ENCODE data around the gene WSB1. TPM values are rescaled to one million over a fixed set of nuclear protein-coding genes. Genes with fewer than 3 reads are reported as not detected.
A peak's percentile ranks its signal among the peaks of the same experiment; 100 is the strongest.

WSB1 gene
- total RNA-seq, 1 donor from 2014 or later = 282 TPM

DNA sequence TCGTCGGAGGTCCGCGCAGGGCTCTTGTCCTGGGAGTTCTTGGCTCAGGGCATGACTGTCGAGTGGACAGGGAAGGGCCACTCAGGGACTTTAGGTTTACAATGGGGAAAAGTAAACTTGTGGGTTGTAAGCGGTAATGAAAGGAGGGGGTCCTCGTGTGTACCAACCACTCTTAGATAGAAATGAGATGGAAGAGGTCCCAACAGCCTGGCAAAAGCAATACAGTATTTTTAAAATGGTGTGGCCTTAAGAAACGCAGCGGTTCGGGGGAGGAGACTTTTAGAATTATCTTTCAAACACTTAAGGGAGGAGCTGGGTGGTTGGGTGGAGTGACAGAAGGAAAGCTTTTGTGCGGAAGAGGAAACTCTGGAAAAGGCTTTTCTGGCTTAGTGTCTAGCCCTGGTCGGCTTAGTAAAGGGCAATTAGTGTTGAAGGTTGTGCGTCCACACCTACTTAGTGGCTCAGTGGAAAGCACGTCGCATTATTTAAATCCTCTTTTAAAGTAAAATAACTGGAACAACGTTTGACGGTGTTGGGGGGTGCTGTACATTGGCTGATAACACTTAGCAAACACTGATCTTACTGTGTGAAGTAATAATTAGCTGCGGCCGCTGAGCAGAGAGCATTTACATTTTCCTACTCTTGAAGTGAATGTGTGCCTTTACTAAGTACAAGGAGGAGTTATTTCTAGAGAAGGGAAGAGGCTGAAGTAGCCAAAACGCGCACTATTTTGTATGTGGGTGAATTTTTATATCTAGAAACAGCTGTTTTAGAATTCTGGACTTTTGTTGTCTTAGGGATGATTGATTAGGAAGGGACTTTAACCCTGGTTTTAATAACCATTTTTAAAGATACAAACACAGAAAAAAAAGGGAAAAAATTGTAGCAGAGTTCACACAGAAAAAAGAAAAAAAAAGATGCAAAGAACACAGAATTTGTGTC, 1.0 kb downstream of the WSB1 start:
- DNase-seq (no peak), ATAC-seq (peak; percentile 70 to 79)
- Histone ChIP-seq H3K36me3 (peaks cover 4% of the 10 kb centered on the region), H3K9me3 (no peaks in the 10 kb centered on the region), H3K27me3 (ENCODE audit: low read depth) (no peaks in the 10 kb centered on the region), H3K27ac (peak overlapping the region; percentile 99), H3K4me1 (peaks cover 47% of the 10 kb centered on the region), H3K4me3 (peak overlapping the region; percentile 90)
- intact Hi-C loops (cut with DNase I) = loop anchor here (5.0 kb wide), 1 partner anchor 38 kb away; no protein-coding TSS in a partner anchor
- TF ChIP-seq, protein P1, sequence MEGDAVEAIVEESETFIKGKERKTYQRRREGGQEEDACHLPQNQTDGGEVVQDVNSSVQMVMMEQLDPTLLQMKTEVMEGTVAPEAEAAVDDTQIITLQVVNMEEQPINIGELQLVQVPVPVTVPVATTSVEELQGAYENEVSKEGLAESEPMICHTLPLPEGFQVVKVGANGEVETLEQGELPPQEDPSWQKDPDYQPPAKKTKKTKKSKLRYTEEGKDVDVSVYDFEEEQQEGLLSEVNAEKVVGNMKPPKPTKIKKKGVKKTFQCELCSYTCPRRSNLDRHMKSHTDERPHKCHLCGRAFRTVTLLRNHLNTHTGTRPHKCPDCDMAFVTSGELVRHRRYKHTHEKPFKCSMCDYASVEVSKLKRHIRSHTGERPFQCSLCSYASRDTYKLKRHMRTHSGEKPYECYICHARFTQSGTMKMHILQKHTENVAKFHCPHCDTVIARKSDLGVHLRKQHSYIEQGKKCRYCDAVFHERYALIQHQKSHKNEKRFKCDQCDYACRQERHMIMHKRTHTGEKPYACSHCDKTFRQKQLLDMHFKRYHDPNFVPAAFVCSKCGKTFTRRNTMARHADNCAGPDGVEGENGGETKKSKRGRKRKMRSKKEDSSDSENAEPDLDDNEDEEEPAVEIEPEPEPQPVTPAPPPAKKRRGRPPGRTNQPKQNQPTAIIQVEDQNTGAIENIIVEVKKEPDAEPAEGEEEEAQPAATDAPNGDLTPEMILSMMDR (IDR thresholded peaks at IDR 0.05) = no peak

DNA sequence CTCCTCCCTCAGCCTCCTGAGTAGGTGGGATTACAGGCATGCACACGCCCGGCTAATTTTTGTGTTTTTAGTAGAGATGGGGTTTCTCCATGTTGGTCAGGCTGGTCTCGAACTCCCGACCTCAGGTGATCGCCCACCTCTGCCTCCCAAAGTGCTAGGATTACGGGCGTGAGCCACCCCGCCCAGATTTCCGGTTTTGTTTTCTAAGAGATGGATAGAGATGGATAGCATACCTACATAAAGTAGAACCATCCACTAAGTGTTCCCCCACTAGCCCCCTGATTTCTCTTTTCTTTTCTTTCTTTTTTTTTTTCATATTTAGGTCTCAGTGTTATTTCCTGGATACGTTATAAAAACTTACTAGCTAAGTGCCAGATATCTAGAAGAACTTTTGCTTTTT, 2.0 kb downstream of the WSB1 start:
- TF ChIP-seq, protein P1 (IDR thresholded peaks at IDR 0.05) = no peak
- Histone ChIP-seq H3K27me3 (ENCODE audit: low read depth) (no peaks in the 10 kb centered on the region), H3K4me3 (peak overlapping the region; percentile 90), H3K4me1 (peaks cover 57% of the 10 kb centered on the region), H3K36me3 (peaks cover 4% of the 10 kb centered on the region), H3K9me3 (no peaks in the 10 kb centered on the region), H3K27ac (peak overlapping the region; percentile 99)
- ATAC-seq (no peak), DNase-seq (no peak)
- intact Hi-C loops (cut with DNase I) = no loop called here

DNA sequence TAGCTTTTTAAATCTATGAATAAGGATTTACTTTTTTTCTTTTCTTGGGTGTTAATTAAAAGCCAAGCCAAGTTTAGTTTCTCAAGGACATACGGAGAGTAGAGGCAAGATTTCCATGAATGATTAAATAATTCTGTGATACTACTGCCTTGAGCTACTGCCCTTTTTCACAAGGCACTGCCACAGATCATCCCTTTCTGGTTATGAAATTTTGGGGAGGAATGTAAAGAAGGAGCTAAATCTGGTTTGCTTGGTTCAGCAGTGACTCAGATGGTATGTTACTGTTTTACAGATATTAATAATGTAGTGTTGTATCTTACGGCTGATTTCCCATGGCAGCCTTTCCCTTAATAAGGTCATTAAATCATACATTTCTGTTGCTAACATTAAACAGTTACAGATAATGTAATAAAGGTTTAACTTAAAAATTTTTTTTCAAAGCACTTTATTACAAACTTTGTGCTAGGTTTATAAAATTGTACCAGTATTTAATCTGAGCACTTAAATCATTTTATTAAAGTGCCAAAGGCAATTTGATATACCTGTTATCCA, 2.6 kb downstream of the WSB1 start:
- Histone ChIP-seq H3K27ac (peak overlapping the region; percentile 99), H3K4me1 (peaks cover 63% of the 10 kb centered on the region), H3K9me3 (no peaks in the 10 kb centered on the region), H3K36me3 (peaks cover 4% of the 10 kb centered on the region), H3K4me3 (peak overlapping the region; percentile 90), H3K27me3 (ENCODE audit: low read depth) (no peaks in the 10 kb centered on the region)
- DNase-seq (no peak), ATAC-seq (no peak)
- intact Hi-C loops (cut with DNase I) = no loop called here
- TF ChIP-seq, protein P1 (IDR thresholded peaks at IDR 0.05) = no peak

DNA sequence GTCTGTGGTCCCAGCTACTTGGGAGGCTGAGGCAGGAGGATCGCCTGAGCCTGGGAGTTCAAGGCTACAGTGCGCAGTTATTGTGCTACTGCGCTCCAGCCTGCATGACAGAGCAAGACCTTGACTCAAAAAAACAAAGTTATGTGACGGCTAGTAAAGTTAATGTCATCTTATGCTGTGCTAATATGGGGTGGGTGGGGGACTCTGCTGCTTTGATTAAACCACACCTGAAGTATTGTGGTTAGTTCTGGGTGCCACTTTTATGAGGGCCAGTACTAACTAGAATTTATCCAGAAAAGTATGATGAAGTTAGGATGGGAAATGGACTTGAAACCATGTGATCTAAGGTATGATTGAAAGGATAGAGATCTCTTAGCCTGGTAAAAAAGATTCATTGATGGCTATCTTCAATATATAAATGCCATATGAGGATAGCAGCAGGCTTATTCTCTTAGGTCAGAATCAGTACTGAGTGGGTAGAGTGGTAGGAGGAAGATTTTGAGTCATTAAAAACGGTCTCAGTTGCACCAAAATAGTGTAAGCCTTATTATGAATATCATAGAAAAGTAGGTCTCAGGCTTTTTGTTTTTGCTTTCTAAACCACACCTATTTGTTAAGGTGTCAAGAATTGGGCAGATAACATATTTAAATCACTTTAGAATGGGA, 5.6 kb downstream of the WSB1 start:
- DNase-seq = no peak
- intact Hi-C loops (cut with DNase I) = no loop called here
- Histone ChIP-seq H3K36me3 (peaks cover 29% of the 10 kb centered on the region), H3K4me3 (no peak overlapping the region), H3K27me3 (ENCODE audit: low read depth) (no peaks in the 10 kb centered on the region), H3K4me1 (peaks cover 81% of the 10 kb centered on the region), H3K27ac (no peak overlapping the region), H3K9me3 (no peaks in the 10 kb centered on the region)
- ATAC-seq = no peak
- TF ChIP-seq, protein P1 (IDR thresholded peaks at IDR 0.05) = no peak

DNA sequence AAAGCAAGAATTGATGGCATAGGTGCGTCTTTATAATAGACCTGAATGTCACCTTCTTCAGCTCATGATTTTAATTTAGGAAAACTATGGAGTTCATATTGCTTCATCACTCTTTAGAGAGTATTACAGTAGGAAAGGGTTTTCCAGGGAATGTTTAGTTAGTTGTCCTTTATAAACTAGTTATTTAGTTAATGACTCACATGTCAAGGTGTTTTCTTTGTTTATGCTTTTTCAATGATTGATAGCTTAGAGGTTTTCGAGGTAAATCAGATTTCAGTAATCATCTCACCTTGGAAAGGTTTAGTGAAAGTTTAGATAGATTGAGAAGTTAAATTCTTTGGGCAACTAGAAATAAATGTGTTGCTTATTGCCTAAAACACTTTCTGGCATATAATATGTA, 9.8 kb downstream of the WSB1 start:
- TF ChIP-seq, protein P1 (IDR thresholded peaks at IDR 0.05) = no peak
- ATAC-seq = no peak
- Histone ChIP-seq H3K36me3 (peaks cover 67% of the 10 kb centered on the region), H3K4me3 (no peak overlapping the region), H3K27me3 (ENCODE audit: low read depth) (no peaks in the 10 kb centered on the region), H3K4me1 (peaks cover 95% of the 10 kb centered on the region), H3K27ac (no peak overlapping the region), H3K9me3 (no peaks in the 10 kb centered on the region)
- intact Hi-C loops (cut with DNase I) = no loop called here
- no peak for DNase-seq
